GM23248 (cell line): Measurements from ENCODE around the gene RPL7A.

ENCODE experiments used
- EZH2 ChIP-seq: fragments of 200-600 bp; sonication (generic); IDR thresholded peaks from 2 replicates; pipeline ENCODE4 v1.6.1; 2018; ENCODE audit warnings: antibody characterized with exemption, mild to moderate bottlenecking; ENCODE audit not compliant: insufficient read depth, poor library complexity, severe bottlenecking
- EZH2phosphoT487 ChIP-seq: fragments of 200-600 bp; sonication (generic); IDR thresholded peaks from 2 replicates; pipeline ENCODE4 v1.6.1; 2018; ENCODE audit warnings: antibody characterized with exemption, moderate library complexity, mild to moderate bottlenecking, low read depth; ENCODE audit not compliant: insufficient read depth

DNA sequence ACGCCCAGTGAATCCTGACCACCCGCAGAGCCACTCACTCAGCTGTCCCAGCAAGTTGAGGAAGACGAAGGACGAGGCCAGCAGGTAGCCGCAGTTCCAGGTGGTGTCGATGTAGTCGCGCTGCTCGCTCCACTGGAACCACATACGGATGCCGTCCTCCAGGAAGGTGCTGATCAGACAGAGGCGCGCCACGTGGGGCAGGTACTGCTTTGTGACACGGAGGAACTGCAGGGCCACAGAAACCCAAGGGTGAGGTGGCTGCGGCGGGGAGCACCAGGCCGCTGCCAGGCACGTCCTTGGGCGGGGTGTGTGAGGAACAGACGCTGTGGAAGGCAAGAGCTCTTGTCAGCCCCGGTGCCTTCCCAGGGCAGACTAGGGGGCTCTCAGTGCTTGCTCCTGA lies 19.2 kb downstream of the RPL7A start:
- TF ChIP-seq EZH2 (no peak), EZH2phosphoT487 (no peak)
